Activated CD4-positive, alpha-beta T cell treated with anti-CD3 and anti-CD28 coated beads for 24 hours (primary cell): ENCODE results near the gene MRPL27.
"Not testable (repeated sequence)": the region's sequence is repeated elsewhere in the genome, so short reads cannot be mapped to it uniquely, and the experiment has no call there.

Experiments
- DNase-seq, 2 donors: peaks; one replicate each; pipeline ENCODE4 v3.0.0-alpha.2; 2020; ENCODE audit warnings: low read depth in 2 of 2

The MRPL27 gene

DNA sequence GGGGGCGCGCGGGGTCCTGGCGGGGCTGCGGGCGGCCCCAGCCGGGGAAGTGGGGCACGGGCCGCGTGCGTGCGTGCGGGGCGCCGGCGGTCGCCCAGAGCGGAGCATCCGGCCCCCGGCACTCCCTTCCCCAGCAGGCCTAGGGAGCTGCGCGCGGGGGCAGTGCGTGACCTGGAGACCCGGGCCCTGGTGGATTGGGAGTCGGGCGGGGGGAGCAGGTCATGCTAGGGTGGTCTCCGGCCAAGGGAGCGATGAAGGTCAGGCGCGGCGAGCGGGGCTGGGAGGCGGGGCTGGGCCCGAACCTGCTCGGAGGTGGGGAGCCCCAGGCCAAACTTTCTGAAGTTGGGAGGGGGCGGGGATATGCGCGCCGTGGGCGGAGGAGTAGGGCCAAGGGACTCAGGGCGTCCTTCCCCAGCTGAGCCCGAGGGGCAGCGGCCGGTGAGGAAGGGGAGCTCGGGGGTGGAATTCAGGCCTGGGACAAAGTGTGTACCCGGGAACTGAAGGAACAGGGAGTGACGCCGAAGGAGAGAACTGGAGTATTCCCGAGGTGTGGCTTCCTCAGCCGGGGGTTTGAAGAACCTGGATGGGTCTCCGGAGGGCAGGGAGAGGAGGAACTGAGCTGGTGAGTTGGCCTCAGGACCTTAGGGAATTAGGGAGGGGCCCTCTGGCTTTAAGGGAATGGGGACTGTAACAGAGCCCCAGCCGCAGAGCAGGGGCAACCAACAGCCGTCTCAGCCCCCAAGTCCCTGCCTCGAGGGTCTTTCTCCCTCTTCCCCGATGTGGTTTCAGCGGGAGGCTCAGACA is 26.5 kb downstream of the MRPL27 start:
- peak; percentile 15 to 48 for DNase-seq

- DNase-seq, result peak; percentile 86 to 89
Measured at GRCh38 chr17:50345432-50346312, 27.3 kb downstream of the MRPL27 start, which contains the start of gene XYLT2. TSS of gene XYLT2 (plus strand) at chr17:50346126. CDS start at chr17:50346141, 15 bp downstream.

DNA sequence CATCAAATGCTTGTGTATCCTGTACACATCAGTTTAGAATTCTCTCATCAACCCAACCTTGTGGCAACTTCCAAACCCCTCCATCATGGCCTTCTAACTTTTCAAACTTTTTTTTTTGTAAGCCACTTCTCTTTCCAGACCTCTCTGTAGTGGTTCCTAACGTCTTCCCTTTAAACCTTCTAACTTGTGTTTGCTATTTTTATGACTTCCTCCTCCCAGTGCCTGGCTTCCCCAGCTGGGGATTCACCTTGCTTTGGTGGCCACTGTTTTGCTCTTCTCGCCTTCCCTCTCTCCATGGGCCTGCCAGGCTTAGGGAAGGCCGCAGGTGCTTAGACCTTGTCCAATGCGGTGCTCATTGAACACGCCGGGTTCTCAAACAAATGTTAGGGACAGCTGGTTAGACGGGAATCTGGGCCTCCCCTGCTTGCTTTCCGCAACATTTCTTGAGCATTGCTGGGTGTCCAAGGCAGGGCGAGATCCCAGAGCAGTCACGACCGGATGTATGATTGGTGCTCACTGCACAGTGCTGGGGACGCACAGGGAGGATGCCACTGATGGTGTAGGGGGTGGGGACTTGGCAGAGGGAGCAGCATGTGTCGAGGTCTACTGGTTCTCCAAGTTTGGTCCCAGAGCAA is 28.1 kb downstream of the MRPL27 start:
- no peak for DNase-seq

GRCh38 chr17:50339381-50339780 is 33.6 kb downstream of the MRPL27 start:
- no peak for DNase-seq

- DNase-seq, result no peak
Measured at GRCh38 chr17:50338645-50339044, 34.3 kb downstream of the MRPL27 start.

GRCh38 chr17:50337956-50338355 is 35.0 kb downstream of the MRPL27 start:
- no peak for DNase-seq

DNA sequence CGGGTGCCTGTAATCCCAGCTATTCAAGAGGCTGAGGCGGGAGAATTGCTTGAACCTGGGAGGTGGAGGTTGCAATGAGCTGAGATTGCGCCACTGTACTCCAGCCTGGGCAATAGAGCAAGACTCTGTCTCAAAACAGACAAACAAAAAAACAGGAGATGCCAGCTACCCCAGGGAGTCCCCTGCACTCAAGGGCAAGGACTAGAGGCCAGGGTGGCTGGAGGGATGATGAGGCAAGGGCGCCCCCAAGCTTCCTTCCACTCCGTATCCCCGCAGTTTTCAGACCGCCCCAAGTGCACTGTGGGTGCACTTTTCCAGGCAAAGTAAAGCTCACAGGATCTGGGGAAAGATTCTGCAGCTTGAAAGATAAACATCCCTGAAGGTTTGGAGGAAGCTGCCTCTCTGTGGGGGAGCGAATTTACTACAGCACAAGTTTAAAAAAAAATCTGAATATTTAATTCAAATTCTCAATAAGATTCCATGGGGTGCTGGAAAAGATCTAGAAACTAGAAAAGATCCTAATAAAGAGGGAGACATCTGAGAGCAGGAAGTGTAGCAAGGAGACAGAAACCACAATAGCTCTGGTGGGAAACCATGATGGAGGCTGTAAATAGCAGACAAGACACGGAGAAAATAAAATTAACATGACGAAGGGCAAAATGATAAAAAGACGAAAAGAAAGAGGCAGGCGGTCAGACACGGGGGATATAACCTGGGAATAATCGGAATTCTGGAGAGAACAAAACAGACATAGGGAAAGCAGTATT is 39.5 kb downstream of the MRPL27 start:
- not testable (repeated sequence) for DNase-seq

DNA sequence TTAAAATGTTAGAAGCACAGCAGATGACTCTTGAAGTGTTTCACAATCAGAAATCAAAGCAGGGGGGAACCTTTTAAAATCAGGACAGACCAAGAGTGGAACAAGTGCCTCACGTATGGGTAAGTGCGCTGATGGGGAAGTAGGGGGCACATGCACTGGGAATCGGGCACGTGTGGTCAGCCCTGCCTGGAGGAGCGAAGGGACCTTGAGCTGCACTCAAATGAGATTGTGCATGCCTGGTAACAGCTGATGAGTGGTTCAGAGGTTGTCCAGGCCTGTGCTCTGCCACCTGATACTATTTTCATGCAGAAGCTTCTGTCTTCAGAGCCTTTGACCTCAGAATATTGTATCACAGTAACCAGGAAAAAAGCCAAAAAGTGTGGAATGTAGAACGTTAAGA is 40.8 kb downstream of the MRPL27 start:
- no peak for DNase-seq

DNA sequence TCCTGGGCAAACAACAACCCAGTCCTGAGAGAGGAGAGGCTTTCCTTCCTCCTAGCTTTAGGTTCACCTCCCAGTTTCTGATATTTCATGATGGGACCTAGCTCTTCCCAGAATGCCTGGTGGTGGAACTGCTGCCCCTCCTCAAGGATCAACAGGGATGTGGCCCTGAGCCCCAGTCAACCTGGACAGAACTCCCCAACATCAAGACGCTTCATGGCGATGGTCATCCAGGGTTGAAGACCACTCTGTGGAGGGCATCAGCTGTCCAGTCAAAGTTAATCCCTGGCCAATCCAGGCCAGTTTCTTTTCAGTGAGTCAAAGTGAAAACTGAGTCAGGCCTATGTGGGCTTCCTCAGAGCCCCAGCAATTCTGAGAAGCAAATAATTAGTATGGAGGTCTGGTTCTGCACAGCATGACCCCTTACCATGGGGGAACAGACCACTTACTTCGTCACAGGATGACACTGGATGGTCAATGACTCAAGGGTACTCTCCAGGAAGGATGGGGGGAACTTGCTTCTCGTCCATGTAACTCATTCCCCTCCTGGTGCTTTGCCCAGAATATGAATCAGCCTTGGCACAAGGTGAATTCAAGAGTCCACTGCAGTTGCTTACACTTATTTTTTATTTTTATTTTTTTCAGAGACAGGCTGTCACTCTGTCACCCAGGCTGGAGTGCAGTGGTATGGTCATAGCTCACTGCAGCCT is 41.7 kb downstream of the MRPL27 start:
- no peak for DNase-seq

GRCh38 chr17:50330151-50330775 is 42.7 kb downstream of the MRPL27 start:
- DNase-seq, result no peak

DNA sequence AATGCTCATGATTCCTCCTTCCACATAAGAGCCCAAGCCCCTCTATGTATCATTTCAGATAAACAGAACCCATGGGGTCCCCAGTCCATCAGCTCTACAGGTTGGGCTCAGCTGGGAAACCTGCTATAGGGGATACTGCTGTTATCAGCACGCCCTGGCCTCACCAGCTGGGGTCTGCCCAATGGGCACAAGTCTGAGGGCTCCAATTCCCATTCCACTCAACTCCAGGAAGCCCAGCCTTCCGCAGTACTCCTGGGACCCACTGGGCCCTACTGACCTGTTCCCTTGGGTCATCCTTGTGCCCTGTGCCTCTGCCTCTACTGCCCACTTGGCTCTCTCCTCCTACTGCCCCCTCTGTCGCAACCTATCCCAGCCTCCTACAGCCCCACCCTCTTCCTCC is 43.3 kb downstream of the MRPL27 start:
- DNase-seq, result no peak

- no peak for DNase-seq
Measured at GRCh38 chr17:50328363-50329325, 44.3 kb downstream of the MRPL27 start.

DNA sequence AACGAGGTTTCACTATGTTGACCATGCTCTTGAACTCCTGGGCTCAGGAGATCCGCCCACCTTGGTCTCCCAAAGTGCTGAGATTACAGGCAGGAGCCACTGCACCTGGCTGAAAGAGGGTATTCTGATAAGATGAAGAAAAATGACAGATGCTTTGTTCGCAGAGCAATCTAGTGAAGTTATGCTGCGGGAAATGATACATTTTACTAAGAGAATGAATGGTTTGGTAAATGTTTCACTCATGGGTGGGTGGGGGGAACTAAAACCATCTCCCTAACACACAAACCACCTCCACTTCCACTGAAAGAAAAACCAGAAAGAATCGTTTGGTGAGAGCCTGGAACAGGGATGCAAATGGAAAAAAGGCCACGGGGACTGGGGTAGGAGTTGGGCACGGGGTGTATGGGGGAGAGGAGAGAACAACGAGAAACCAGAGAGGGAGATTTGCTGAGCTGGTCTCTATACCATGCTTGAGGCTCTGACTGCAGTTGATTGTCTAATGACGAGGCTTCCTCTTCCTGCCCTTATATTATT is 46.1 kb downstream of the MRPL27 start:
- no peak for DNase-seq

DNA sequence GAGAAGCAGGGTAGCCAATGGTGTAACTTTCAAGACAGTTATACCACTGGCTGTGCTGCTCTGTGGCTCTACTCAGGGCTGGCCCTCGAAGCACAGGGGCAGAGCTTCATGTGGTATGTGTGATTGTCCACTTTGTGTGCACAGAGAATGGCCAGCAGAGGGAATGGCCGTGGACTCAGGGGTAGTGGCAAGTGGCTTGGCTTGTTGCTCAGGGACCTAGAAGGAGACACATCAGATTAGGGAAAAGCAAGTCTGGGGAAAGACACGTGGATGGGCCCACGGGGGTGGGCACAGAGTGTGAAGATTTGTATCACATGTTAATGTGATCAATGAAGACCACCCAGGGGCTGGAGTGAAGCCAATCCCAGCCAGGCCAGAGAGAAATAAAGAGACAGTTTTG is 47.1 kb downstream of the MRPL27 start:
- no peak for DNase-seq

- no peak for DNase-seq
Measured at GRCh38 chr17:50323060-50323459, 49.9 kb downstream of the MRPL27 start.

- DNase-seq, result no peak
Measured at GRCh38 chr17:50322271-50322670, 50.7 kb downstream of the MRPL27 start.

DNA sequence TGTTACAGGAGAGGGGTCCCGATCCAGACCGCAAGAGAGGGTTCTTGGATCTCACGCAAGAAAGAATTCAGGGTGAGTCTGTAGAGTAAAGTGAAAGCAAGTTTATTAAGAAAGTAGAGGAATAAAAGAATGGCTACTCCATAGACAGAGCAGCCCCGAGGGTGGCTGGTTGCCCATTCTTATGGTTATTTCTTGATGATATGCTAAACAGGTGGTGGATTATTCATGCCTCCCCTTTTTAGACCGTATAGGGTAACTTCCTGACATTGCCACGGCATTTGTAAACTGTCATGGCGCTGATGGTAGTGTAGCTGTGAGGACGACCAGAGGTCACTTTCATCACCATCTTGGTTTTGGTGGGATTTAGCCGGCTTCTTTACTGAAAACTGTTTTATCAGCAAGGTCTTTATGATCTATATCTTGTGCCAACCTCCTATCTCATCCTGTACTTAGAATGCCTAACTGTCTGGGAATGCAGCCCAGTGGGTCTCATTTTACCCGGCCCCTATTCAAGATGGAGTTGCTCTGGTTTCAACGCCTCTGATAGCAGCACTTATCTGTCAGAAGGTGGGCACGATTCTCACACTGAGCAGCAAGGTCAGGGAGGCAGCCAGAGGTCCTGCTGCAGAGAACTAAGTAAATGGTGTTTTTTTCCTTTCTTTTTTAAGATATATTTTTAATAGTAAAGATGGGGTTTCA is 53.5 kb downstream of the MRPL27 start:
- no peak for DNase-seq
